H1 (cell line): ENCODE results near the gene PARS2. TPM values are rescaled to one million over a fixed set of nuclear protein-coding genes. Genes with fewer than 3 reads are reported as not detected.

Experiments used
- CTCF ChIA-PET: fragments of 300-600 bp; sonication (Branson Sonifier 250); formaldehyde crosslinking; loops from one replicate; lab custom pipeline; 2021; ENCODE audit not compliant: partially characterized antibody; lab: Charles Lee
- POLR2A ChIA-PET: fragments of 300-600 bp; sonication (Branson Sonifier 250); formaldehyde crosslinking; loops from one replicate; lab custom pipeline; 2021; ENCODE audit warnings: inconsistent platforms; ENCODE audit not compliant: partially characterized antibody; lab: Charles Lee
- DNase-seq, 2 experiments: peaks; one replicate each; pipeline versions ENCODE4 v3.0.0 to v3.0.0-alpha.2; 2010 to 2022; ENCODE audit warnings: low spot score in 2 of 2, low read depth in 1 of 2, mixed read lengths in 1 of 2
- FAIRE-seq: peaks from 2 replicates; lab custom pipeline; 2011; peaks lifted over from hg19 to GRCh38; lab: Jason Lieb, UNC
- H2AFZ ChIP-seq: 2 replicates; pipeline ENCODE4 v1.8.1; 2012; ENCODE audit warnings: low read length, inconsistent platforms
- H2AK5ac ChIP-seq: 2 replicates; pipeline ENCODE4 v1.6.1; 2013; ENCODE audit warnings: low read depth, low read length
- H2BK120ac ChIP-seq: replicated peaks from 2 replicates; pipeline ENCODE3; 2013; ENCODE audit warnings: low read depth, low read length, inconsistent platforms
- H2BK12ac ChIP-seq: 2 replicates; pipeline ENCODE4 v1.6.1; 2013; ENCODE audit warnings: low read depth, low read length
- H2BK15ac ChIP-seq: 2 replicates; pipeline ENCODE4 v1.6.1; 2013; ENCODE audit warnings: low read length
- H2BK20ac ChIP-seq: 2 replicates; pipeline ENCODE4 v1.6.1; 2013; ENCODE audit warnings: low read length
- H2BK5ac ChIP-seq: 2 replicates; pipeline ENCODE4 v1.6.1; 2013; ENCODE audit warnings: low read depth, low read length
- H3K14ac ChIP-seq: 2 replicates; pipeline ENCODE4 v1.6.1; 2013; ENCODE audit warnings: inconsistent platforms; ENCODE audit not compliant: insufficient read length
- H3K18ac ChIP-seq: 2 replicates; pipeline ENCODE4 v1.6.1; 2013; ENCODE audit warnings: low read length; ENCODE audit errors: extremely low read depth
- H3K23ac ChIP-seq: 2 replicates; pipeline ENCODE4 v1.6.1; 2013; ENCODE audit warnings: inconsistent platforms; ENCODE audit not compliant: insufficient read length
- H3K23me2 ChIP-seq: 2 replicates; pipeline ENCODE4 v1.6.1; 2013; ENCODE audit warnings: low read depth, low read length
- H3K27ac ChIP-seq: 2 replicates; pipeline ENCODE4 v1.6.1; 2011; ENCODE audit warnings: low read depth, low read length, inconsistent platforms
- H3K27me3 ChIP-seq, 4 experiments: replicated peaks in 1 of 4; 1 replicate in 1 of 4; 2 replicates in 3 of 4; pipeline versions ENCODE4 v1.6.1 to v1.8.1; 2011 to 2013; ENCODE audit warnings: low read length in 3 of 4, mild to moderate bottlenecking in 3 of 4, inconsistent platforms in 2 of 4, mixed read lengths in 2 of 4, moderate library complexity in 1 of 4; ENCODE audit not compliant: control insufficient read depth in 3 of 4, insufficient read depth in 3 of 4; ENCODE audit errors: extremely low read depth in 1 of 4
- H3K36me3 ChIP-seq, 4 experiments: 2 replicates each; pipeline versions ENCODE4 v1.6.1 to v1.8.1; 2011 to 2013; ENCODE audit warnings: mild to moderate bottlenecking in 4 of 4, low read length in 3 of 4, moderate library complexity in 2 of 4, control low read depth in 1 of 4, inconsistent platforms in 1 of 4; ENCODE audit not compliant: insufficient read depth in 4 of 4, control insufficient read depth in 2 of 4
- H3K4ac ChIP-seq: replicated peaks from 2 replicates; pipeline ENCODE3; 2013; ENCODE audit warnings: low read length, low read depth, mixed read lengths, inconsistent platforms; ENCODE audit not compliant: insufficient read length
- H3K4me1 ChIP-seq, 4 experiments: replicated peaks in 1 of 4; 1 replicate in 1 of 4; 2 replicates in 3 of 4; pipeline versions ENCODE4 v1.6.1 to v1.8.1; 2011 to 2013; ENCODE audit warnings: low read length in 3 of 4, inconsistent platforms in 2 of 4, mixed read lengths in 1 of 4; ENCODE audit not compliant: insufficient read depth in 4 of 4, control insufficient read depth in 3 of 4
- H3K4me2 ChIP-seq, 2 experiments: 2 replicates each; pipeline versions ENCODE4 v1.6.1 to v1.8.1; 2011 to 2013; ENCODE audit warnings: low read depth in 2 of 2, low read length in 2 of 2, control low read depth in 1 of 2, inconsistent platforms in 1 of 2, mild to moderate bottlenecking in 1 of 2; ENCODE audit not compliant: insufficient read depth in 1 of 2
- H3K4me3 ChIP-seq, 4 experiments: fragments of 200-600, 300-600 bp in 1 of 4; sonication (generic), shearing (Covaris generic), sonication (Bioruptor Twin) in 1 of 4; 2 replicates each; pipeline versions ENCODE4 v1.5.1 to v1.8.1; 2011 to 2016; ENCODE audit warnings: low read length in 4 of 4, low read depth in 3 of 4, control low read depth in 2 of 4, inconsistent platforms in 2 of 4, mild to moderate bottlenecking in 2 of 4, mixed read lengths in 1 of 4, moderate library complexity in 1 of 4; ENCODE audit not compliant: insufficient read depth in 2 of 4; ENCODE audit errors: extremely low read depth in 1 of 4
- H3K56ac ChIP-seq: replicated peaks from 2 replicates; pipeline ENCODE3; 2013; ENCODE audit warnings: low read depth, mild to moderate bottlenecking, mixed read lengths, low read length, inconsistent platforms; ENCODE audit not compliant: insufficient read length
- H3K79me1 ChIP-seq: 2 replicates; pipeline ENCODE4 v1.6.1; 2013; ENCODE audit warnings: low read depth, low read length, control low read depth
- H3K79me2 ChIP-seq, 2 experiments: 2 replicates each; pipeline versions ENCODE4 v1.6.1 to v1.8.1; 2012 to 2013; ENCODE audit warnings: low read length in 2 of 2, mild to moderate bottlenecking in 2 of 2, inconsistent platforms in 1 of 2; ENCODE audit not compliant: insufficient read depth in 2 of 2, control insufficient read depth in 1 of 2
- H3K9ac ChIP-seq, 4 experiments: replicated peaks in 1 of 4; 1 replicate in 1 of 4; 2 replicates in 3 of 4; pipeline versions ENCODE4 v1.6.1 to v1.8.1; 2011 to 2013; ENCODE audit warnings: low read depth in 3 of 4, low read length in 3 of 4, control low read depth in 2 of 4, mild to moderate bottlenecking in 2 of 4, moderate library complexity in 2 of 4, inconsistent platforms in 1 of 4; ENCODE audit errors: extremely low read depth in 1 of 4
- H3K9me3 ChIP-seq, 2 experiments: 2 replicates each; pipeline versions ENCODE4 v1.6.1 to v1.8.1; 2012 to 2013; ENCODE audit warnings: mild to moderate bottlenecking in 2 of 2, moderate library complexity in 2 of 2, control low read depth in 1 of 2, inconsistent platforms in 1 of 2, low read depth in 1 of 2, low read length in 1 of 2, mixed read lengths in 1 of 2; ENCODE audit not compliant: insufficient read depth in 2 of 2
- H4K20me1 ChIP-seq, 2 experiments: replicated peaks in 1 of 2; 2 replicates each; pipeline versions ENCODE3 to v1.8.1; 2011 to 2013; ENCODE audit warnings: inconsistent platforms in 2 of 2, low read length in 2 of 2, mild to moderate bottlenecking in 1 of 2; ENCODE audit not compliant: insufficient read depth in 2 of 2, control insufficient read depth in 1 of 2
- H4K5ac ChIP-seq: 2 replicates; pipeline ENCODE4 v1.6.1; 2013; ENCODE audit warnings: low read length, low read depth, mixed read lengths, inconsistent platforms; ENCODE audit not compliant: insufficient read length
- H4K8ac ChIP-seq: 2 replicates; pipeline ENCODE4 v1.8.0; 2013; ENCODE audit warnings: mild to moderate bottlenecking, moderate library complexity, low read length, inconsistent platforms; ENCODE audit not compliant: insufficient read depth; ENCODE audit errors: extremely low read depth
- H4K91ac ChIP-seq: replicated peaks from 2 replicates; pipeline ENCODE3; 2013; ENCODE audit warnings: low read length, mixed read lengths, inconsistent platforms; ENCODE audit not compliant: insufficient read length
- CBX5 ChIP-seq: fragments of 300-800, 300-1000 bp; sonication (generic); IDR thresholded peaks from 2 replicates; pipeline ENCODE4 v1.7.1; 2016; ENCODE audit warnings: antibody characterized with exemption, low read length, low read depth
- POLR2AphosphoS5 ChIP-seq: IDR thresholded peaks from 2 replicates; pipeline ENCODE4 v1.6.1; 2011; ENCODE audit warnings: low read depth, low read length
- WGBS, 2 experiments: shearing (Covaris generic) in 1 of 2; methylation state at CpG; one replicate each; pipeline versions ENCODE4 v1.1.6 to v1.1.7; 2013 to 2015; ENCODE audit warnings: low lambda C conversion rate in 2 of 2, mixed read lengths in 2 of 2, inconsistent platforms in 1 of 2, low coverage in 1 of 2, missing lambda C conversion rate in 1 of 2; ENCODE audit not compliant: insufficient replicate concordance in 2 of 2, insufficient coverage in 1 of 2, insufficient read length in 1 of 2; ENCODE audit errors: extremely low coverage in 1 of 2, missing lambda C conversion rate in 1 of 2; 5-methylcytosine and 5-hydroxymethylcytosine counted together
- polyA plus RNA-seq, 7 experiments: library from polyadenylated mRNA; depleted of rRNA in 3 of 7; stranded (reverse) in 5 of 7; unstranded in 2 of 7; fragments of >200 nt in 5 of 7; fragments of 200-250 nt in 2 of 7; gene quantifications; 1 replicate in 5 of 7; 2 replicates in 1 of 7; 4 replicates in 1 of 7; pipeline versions ENCODE4 v1.2.1 to v1.2.3, GENCODE V29; 2011 to 2013; ENCODE audit warnings: missing spikeins in 2 of 7, mixed read lengths in 2 of 7
- total RNA-seq: library from RNA; stranded (reverse); fragmentation: NEBNext Ultra II Directional; extraction: Animal tissue kit (Norgen Biotek cat#: 25700); gene quantifications from 2 replicates; pipeline ENCODE4 v1.2.1, GENCODE V29; 2021

PARS2 gene
- total and polyA plus RNA-seq, 2 of the 8 experiments (the other 6 are each of a cell fraction or from before 2014, with no cell fraction given): 8.9 to 10.0 TPM

DNA sequence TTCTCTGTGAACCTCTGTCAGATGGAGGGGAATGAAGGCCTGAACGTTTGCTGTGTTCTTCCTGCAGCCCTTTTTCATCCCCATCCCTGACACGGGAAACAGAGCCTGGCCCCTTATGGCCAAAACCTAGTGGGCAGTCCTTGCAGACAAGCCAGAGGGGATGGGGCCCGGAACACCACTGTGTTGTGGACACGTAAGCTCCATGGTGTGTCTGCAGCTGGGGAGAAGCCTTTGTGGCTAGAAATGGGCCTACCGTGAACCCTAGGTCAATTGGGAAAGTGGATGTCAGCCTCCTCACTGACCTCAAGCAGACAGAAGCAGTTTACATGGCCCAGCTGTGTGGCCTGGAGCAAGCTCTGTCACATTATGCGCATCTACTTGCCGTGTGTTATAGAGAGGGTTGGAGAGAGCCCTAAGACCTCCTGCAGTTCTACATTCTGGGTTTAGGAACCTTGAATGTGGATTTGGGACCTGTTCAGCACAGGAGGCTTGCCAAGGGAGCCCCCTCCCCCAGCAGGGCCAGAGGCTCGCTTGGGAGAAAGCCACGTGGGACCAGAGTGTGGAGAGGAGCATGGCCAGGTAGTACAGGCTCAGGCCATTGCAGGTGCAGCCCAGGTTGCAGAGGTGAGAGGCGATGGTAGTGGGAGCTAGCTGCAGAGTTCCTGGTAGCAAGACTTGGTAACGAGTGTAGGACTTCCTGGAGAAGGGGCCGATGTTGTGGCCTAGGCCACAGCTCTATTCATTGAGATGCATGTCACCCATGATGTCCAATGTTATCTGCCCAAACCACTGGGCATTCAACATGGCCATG, 20.7 kb downstream of the PARS2 start:
- Histone ChIP-seq H4K91ac (no peak overlapping the region), H3K18ac (no peak overlapping the region), H4K8ac (no peak overlapping the region), H3K4me3 (no peak overlapping the region), H3K79me1 (no peaks in the 10 kb centered on the region), H3K27ac (no peak overlapping the region), H2BK15ac (no peak overlapping the region), H3K79me2 (no peaks in the 10 kb centered on the region), H2BK120ac (no peak overlapping the region), H3K9me3 (no peaks in the 10 kb centered on the region), H2BK20ac (no peak overlapping the region), H2BK5ac (no peak overlapping the region), H3K23ac (no peak overlapping the region), H3K27me3 (no peaks in the 10 kb centered on the region), H3K56ac (no peak overlapping the region), H3K23me2 (no peaks in the 10 kb centered on the region), H3K4ac (no peak overlapping the region), H3K4me1 (no peaks in the 10 kb centered on the region), H2AFZ (no peak overlapping the region), H3K4me2 (no peak overlapping the region), H2AK5ac (no peak overlapping the region), H3K9ac (no peak overlapping the region), H3K14ac (no peak overlapping the region), H3K36me3 (peaks cover 6 to 24% (median 20%) of the 10 kb centered on the region in 4 experiments; a peak in 7 of 8 replicates), H4K20me1 (peaks cover 0 to 8% of the 10 kb centered on the region in 2 experiments), H4K5ac (no peak overlapping the region), H2BK12ac (no peak overlapping the region)
- ChIA-PET POLR2A (interaction anchor here (0.6 to 1.8 kb wide), 4 partner anchors 28 to 86 kb away, joined by 3 to 5 read pairs (median 4); partner anchors contain the start of gene TTC4), CTCF (interaction anchor here (1.7 to 2.3 kb wide), 3 partner anchors 19 to 48 kb away, joined by 4 to 19 read pairs (median 8); partner anchors contain the start of gene TTC4)
- TF ChIP-seq CBX5 (no peak), POLR2AphosphoS5 (peak; percentile 41)
- DNase-seq (no peak), FAIRE-seq (no peak)
- WGBS, 2 experiments: 87% methylated on average over 12 of the region's 12 CpGs; no CpG with 5 or more reads in 1 of the 2 experiments
